Measurements from ENCODE around the gene ITFG1.
"Not testable (repeated sequence)": the region's sequence is repeated elsewhere in the genome, so short reads cannot be mapped to it uniquely, and the experiment has no call there.

ITFG1 gene

GRCh38 chr16:47473792-47474191 is 12.9 kb upstream of the ITFG1 start:
- DNase-seq (ENCODE audit: low spot score): no peak

- not testable (repeated sequence) for DNase-seq (ENCODE audit: low spot score)
Observed at GRCh38 chr16:47473004-47473403, 12.1 kb upstream of the ITFG1 start.

- DNase-seq (ENCODE audit: low spot score): no peak
Observed at GRCh38 chr16:47470810-47471209, 9.9 kb upstream of the ITFG1 start.

- DNase-seq (ENCODE audit: low spot score): no peak
Observed at GRCh38 chr16:47470211-47470610, 9.3 kb upstream of the ITFG1 start.

GRCh38 chr16:47469227-47469626 is 8.4 kb upstream of the ITFG1 start:
- no peak for DNase-seq (ENCODE audit: low spot score)

GRCh38 chr16:47468070-47468689 is 7.3 kb upstream of the ITFG1 start:
- not testable (repeated sequence) for DNase-seq (ENCODE audit: low spot score)

- no peak for DNase-seq (ENCODE audit: low spot score)
Observed at GRCh38 chr16:47467501-47467900, 6.6 kb upstream of the ITFG1 start.

- DNase-seq (ENCODE audit: low spot score): no peak
Observed at GRCh38 chr16:47465919-47466630, 5.2 kb upstream of the ITFG1 start.

GRCh38 chr16:47463771-47464624 is 3.1 kb upstream of the ITFG1 start:
- DNase-seq (ENCODE audit: low spot score): no peak

- peak; percentile 14 for DNase-seq (ENCODE audit: low spot score)
Observed at GRCh38 chr16:47461598-47462266, 869 bp upstream of the ITFG1 start.

GRCh38 chr16:47460359-47460710 is 528 bp downstream of the ITFG1 start:
- DNase-seq (ENCODE audit: low spot score): no peak

- no peak for DNase-seq (ENCODE audit: low spot score)
Observed at GRCh38 chr16:47459603-47460002, 1.3 kb downstream of the ITFG1 start.

- no peak for DNase-seq (ENCODE audit: low spot score)
Observed at GRCh38 chr16:47458331-47458730, 2.5 kb downstream of the ITFG1 start.

GRCh38 chr16:47449788-47450187 is 11.1 kb downstream of the ITFG1 start:
- no peak for DNase-seq (ENCODE audit: low spot score)

- no peak for DNase-seq (ENCODE audit: low spot score)
Observed at GRCh38 chr16:47448830-47449575, 11.9 kb downstream of the ITFG1 start.

GRCh38 chr16:47446431-47446830 is 14.4 kb downstream of the ITFG1 start:
- no peak for DNase-seq (ENCODE audit: low spot score)

GRCh38 chr16:47442884-47443283 is 18.0 kb downstream of the ITFG1 start:
- DNase-seq (ENCODE audit: low spot score): not testable (repeated sequence)

- not testable (repeated sequence) for DNase-seq (ENCODE audit: low spot score)
Observed at GRCh38 chr16:47440066-47440465, 20.8 kb downstream of the ITFG1 start.

GRCh38 chr16:47434274-47434673 is 26.6 kb downstream of the ITFG1 start:
- DNase-seq (ENCODE audit: low spot score): not testable (repeated sequence)

- no peak for DNase-seq (ENCODE audit: low spot score)
Observed at GRCh38 chr16:47431960-47432359, 28.9 kb downstream of the ITFG1 start.

- DNase-seq (ENCODE audit: low spot score): no peak
Observed at GRCh38 chr16:47426806-47427205, 34.1 kb downstream of the ITFG1 start.
